HG03457 (cell line): ENCODE data around the gene GTF2F1.
A peak's percentile ranks its signal among the peaks of the same experiment; 100 is the strongest.
"Not testable (repeated sequence)": the region's sequence is repeated elsewhere in the genome, so short reads cannot be mapped to it uniquely, and the experiment has no call there.

Experiments used
- ATAC-seq: cut with Tn5 transposase; IDR thresholded peaks from one replicate; pipeline ENCODE4 v1.9.1; 2021; ENCODE audit warnings: moderate number of reproducible peaks; ENCODE audit not compliant: unreplicated experiment

Gene GTF2F1, protein sequence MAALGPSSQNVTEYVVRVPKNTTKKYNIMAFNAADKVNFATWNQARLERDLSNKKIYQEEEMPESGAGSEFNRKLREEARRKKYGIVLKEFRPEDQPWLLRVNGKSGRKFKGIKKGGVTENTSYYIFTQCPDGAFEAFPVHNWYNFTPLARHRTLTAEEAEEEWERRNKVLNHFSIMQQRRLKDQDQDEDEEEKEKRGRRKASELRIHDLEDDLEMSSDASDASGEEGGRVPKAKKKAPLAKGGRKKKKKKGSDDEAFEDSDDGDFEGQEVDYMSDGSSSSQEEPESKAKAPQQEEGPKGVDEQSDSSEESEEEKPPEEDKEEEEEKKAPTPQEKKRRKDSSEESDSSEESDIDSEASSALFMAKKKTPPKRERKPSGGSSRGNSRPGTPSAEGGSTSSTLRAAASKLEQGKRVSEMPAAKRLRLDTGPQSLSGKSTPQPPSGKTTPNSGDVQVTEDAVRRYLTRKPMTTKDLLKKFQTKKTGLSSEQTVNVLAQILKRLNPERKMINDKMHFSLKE

DNA sequence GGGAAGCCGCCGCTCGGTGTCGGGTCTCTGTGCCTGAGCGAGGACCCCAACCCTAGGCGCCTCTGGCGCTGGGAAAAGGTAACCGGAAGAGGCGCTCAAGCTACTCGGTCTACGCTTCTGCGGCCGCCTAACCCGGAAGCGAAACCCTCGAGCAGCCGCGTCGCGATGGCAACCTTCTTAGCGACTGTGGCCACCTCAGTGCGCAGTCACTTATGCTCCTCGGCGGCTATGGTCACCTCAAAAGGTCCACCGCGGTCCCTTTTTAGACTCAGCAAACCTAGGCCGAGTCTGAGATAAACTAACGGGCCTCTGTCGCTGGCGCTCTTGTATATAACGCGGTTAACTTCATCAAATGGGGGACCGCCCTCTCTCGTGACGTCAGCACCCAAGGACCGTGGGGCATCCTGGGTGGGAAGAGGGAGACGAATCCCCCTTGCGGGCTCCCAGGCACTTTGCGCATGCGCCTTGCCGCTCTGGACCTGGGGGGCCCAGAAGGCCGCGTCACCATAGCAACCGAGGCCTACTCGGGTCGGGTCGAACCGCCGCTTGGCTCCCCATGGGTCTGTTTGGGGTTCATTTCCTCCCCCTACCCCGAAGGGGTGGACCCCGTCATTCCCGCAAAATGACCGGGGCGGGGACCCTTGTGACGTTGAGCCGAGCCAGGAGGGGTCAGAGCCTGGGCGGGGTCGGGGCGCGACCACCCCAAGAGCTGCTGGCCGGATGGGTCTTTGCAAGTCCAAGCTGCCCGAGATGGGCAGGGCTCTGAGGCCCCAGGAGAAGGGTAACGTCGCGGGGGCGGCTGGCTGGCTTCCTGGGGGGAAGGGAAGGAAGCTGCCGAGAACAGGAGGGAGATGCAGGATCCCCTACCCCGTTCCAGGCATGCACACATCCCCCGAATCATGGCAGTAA lies at the start of gene GTF2F1:
GTF2F1 (minus strand) TSS at position 91 of the 909 bp plus-strand sequence. CDS start 169 bp downstream, outside the sequence.
- peak; percentile 56 for ATAC-seq

DNA sequence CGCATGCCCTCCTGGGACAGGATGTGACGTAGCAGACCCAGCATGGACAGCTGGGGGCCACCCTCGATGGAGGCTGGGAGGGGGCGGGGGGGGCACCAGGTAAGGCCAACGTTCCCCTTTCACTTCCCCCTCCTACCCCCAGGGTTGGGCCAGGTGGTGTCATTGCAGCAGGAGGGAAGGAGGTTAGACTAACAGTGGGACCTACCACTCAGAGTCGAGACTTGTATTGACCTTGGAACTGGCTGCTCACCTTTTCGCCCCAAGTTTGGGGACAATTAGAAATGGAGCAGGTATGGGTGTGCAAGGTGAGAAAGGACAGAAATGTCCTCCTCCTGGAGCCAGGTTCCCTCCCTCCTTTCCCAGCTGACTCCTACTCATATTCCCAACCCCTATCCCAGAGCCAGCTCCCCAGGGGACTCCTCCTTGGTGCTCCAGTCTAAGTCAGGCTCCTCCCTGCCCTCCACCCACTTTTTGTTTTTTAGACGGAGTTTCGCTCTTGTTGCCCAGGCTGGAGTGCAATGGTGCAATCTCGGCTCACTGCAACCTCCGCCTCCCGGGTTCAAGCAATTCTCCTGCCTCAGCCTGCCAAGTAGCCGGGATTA lies 49.2 kb upstream of the GTF2F1 start:
- no peak for ATAC-seq

DNA sequence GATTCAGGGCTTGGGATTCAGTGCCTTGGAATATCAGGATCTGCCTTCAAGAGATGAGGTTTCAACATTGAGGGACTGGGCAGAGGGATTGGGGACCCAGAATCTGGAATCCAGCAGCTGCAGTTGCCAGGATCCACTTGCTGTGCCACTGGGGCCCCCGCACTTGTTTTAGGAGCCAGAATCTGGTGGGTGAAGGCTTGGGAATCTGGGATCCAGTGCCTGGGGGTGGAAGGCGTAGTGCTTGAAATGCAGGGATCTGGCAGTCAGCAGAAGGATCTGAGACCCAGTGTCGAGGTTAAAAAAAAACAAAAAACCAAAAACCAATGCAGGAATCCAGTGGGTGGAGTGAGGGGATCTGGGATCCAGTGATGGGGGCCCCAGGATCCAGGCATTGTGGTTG lies 47.9 kb upstream of the GTF2F1 start:
- ATAC-seq: no peak

DNA sequence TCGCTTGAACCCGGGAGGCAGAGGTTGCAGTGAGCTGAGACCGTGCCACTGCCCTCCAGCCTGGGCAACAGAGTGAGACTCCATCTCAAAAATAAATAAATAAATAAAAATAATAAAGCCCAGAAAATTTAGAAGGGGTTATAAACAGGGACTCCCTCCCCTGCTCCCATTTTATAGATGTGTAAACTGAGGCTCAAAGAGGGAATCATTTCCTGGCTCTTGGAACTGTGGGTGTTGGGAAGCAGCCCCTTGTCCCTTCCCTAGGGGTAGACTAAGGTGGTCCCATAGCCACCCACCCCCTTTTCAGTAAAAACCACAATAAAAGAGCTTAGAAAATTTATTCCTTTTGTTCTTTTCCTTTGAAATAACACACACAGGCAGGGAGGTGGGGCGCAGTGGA lies 46.8 kb upstream of the GTF2F1 start:
- ATAC-seq: no peak

DNA sequence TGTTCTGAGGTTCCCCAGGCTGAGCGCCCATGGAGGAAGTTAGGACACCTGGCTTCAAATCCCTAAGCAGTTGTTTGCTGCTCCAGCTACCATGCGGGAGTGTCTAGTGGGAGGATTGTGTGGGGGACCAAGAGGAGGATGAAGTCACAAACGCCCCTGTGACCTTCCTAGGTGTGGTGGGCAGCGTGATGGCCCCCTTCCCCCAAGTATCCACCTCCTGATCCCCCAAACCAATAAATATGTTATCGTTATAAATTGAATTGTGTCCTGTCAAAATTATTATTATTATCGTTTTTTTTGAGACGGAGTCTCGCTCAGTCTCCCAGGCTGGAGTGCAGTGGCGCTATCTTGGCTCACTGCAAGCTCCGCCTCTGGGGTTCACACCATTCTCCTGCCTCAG lies 40.7 kb upstream of the GTF2F1 start, which contains the start of gene SLC25A41:
SLC25A41 (minus strand) TSS at position 101 of the 400 bp plus-strand sequence; CDS start at position 31, 70 bp downstream.
- ATAC-seq: no peak

DNA sequence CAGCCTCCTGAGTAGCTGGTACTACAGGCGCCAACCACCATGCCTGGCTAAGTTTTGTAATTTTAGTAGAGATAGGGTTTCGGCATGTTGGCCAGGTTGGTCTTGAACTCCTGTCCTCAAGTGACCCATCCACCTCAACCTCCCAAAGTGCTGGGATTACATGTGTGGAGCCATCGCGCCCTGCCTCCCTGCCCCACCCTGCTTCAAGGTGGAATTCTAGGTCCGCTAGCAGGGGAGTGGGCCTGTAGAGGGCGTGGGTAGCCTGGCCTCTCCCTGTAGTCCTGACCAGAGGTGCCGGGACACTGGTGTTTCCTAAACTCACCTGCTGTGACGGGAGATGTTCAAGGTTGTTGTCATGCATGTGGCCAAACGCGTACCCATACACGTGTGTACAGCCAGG lies 40.2 kb upstream of the GTF2F1 start:
- ATAC-seq: no peak

DNA sequence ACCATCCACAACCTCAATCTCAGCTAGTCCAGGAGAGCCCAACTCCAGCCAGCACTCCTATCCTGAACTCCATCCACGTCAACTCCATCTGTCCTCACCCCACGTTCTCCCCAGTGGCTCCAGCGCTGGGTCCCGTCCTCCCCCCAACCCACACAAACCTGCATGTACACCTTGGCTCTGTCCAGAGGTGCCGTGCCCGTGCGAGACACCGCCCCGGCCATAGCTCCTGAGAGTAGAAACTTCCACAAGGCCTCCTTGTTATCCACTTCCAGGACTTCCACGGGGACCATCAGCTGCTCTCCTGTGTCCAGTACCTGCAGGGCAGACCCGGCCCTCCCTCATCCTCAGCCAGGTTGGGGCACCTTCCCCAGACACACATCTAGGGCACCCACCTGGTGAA lies 38.9 kb upstream of the GTF2F1 start:
- no peak for ATAC-seq

DNA sequence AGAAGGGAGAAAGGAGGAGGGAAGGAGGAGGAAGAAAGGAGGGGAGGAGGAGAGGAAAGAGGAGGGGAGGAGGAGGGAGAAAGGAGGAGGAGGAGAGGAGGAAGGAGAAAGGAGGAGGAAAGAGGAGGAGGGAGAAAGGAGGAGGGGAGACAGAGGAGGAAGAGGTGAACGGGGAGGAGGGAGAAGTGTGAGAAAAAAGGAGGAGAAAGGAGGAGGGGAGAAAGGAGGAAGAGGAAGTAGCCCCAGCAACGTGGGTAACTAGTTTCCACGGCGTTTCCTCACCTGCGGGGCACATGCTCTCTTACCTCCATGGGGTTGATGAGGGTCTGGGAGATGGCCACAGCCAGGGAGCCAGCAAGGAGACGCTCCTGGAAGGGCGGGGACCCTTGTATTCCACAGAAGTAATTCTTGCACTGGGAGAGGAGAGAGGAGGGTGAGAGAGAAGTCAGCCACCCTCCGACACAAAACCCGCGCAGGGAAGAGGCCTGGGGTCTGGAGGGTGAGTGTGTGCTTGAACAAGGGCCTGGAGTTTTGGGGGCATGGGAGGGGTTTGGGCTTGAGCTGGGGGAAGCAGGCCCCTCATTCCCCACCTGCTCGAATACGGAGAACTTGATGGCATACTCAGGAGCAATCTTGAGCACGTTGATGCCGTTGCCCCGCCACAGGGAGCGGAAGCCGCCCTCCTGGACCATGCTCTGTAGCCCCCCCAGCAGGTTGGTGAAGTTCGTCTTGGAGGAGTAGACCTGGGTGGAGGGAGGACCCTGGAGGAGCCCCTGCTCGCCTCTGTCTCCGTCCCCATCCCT lies 36.7 kb upstream of the GTF2F1 start:
- ATAC-seq: no peak

DNA sequence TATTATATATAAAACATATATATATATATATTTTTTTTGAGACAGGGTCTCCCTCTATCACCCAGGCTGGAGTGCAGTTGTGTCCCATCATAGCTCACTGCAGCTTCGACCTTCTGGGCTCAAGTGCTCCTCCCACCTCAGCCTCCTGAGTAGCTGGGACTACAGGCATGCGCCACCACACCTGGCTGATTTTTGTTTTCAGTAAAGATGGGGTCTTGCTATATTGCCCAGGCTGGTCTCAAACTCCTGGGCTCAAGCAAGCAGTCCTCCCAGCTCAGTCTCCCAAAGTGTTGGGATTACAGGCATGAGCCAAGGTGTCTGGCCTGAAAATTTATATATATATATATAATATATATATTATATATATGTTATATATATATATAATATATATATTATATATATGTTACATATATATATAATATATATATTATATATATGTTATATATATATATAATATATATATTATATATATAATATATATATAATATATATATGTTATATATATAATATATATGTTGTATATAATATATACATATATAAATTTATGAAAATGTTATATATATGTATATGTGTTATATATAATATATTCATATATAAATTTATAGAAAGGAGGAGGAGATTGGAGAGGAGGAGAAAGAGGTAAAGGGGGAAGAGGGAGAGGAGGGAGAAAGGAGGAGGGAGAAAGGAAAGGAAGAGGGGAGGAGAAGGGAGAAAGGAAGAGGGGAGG lies 35.9 kb upstream of the GTF2F1 start:
- not testable (repeated sequence) for ATAC-seq

DNA sequence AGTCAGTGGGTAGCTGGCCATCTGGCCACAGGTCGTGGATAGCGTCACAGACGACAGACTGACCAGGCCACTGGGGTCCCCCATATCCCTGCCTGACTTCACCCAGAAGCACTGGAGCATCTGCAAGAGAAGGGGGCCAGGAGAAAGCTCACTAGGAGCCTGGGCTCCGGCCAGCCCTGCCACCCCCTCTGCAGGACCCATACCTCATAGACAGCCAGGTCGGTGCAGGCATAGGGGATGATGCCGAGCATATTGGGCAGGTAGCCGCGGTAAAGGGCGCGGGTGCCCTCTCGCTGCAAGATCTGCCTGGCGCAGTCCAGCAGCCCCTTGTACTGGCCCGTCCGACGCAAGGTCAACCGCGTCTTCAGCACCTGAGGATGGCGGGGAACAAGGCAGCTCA lies 34.2 kb upstream of the GTF2F1 start:
- no peak for ATAC-seq

DNA sequence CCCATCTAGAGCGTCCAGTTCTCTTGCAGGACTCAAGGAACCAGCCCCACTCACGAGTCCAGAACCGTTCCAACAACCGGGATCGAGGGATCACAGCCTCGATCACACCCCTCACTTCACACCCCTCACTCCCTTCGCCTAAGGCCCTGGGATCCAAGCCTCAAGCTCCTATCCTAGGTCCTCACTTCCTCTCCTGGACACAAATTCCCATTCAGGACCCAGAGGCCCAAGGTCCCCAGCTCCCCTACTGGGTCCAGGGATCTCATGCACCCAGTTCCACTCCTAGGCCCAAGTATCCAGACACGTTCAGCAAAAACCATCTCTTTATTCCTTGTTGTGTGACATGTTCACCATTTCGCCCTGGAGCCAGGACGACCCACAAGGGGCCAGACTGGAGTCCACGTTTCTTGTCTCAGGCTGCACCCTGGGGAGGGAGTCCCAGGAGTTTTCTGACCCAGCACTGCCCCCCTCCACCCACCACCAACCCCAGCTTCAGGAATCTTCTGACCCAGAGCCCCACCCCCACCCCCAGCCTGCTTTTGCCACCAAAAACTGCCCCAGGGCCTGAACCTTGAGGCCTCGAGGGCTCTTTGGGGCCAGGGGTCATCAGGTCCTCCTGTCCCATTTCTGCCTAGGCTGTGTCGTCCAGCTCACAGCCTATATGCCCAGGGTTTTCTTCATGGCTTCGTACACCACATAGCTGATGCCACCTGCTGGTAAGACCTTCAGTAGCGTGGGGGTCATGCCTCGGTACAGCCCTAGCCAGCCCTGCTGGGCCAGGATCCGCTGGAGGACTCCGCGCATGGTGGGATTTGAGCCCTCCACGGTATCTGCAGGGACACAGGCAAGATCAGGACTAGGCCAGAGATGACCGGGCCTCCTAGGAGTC lies 33.0 kb upstream of the GTF2F1 start:
- ATAC-seq: no peak

DNA sequence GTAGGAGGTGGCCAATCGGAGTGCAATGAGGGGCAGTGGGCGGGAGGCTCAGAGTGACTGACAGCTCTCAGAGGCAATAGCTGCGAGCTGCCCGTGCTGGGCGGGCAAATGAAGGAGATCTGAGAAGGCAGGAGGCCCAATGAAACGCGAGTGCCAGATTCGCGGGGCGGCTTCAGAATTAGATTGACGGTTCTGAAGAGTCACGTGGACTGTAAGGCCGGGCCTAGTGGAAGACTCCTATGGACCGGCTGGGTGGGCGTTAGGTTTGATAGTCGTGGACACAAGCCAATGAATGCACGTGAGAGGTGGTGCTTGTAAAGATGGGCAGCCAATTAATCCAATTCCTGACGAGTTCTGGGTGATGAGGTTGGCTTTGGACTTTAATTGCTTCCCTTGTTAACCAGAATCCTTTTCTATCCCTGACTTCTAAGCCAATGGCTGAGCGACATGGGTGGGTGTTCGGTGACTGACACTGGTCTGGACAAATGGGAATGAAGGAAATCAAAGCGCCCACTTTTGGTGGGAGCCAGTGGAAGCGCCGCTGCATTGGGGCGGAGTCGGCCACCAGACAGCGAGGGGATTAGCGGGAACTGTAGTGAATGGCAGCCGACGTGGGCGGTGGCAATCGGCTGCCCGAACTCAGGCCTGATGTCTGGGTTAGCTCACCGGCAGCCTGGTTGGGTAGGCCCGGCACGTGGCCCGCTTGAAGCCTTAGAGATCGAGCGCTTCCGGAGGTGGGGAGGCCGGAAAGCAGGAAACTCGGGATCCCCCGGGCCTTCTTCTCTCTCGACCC lies 32.2 kb upstream of the GTF2F1 start:
- ATAC-seq: peak; percentile 71

DNA sequence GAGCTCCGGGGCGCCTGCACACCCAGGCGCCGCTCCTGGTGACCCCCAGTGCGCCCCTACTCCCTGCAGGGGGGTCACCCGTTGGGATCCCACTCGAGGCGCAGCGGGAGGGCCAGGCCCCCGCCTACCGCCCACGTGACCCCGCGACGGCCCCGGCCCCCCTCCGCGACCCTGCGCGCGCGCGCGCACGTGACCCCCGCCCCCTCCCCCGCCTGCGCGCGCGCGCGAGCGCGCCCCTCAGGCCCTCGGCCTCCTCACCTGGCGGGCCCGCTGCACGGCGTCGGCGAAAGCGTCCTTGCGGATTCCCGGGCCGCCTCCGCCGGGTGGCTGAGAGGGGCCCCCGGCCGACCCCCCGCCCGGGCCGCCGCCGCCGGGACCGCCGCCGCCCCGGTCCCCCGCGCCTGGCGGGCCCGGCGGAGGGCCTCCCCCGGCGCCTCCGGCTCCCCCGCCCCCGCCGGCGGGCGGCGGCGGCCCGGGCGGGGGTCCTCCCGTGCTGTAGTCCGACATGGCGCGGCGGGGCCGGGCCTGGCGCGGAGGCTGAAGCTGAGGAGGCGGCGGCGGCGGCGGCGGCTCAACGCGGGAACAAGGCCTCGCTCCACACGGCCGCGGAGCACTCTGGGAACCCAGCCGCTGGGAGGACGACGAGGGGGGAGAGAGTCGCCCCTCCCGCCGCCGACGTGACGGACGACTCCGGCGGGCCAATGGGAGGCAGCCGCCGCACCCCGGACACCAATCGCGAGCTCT lies 31.4 kb upstream of the GTF2F1 start, which contains the start of gene KHSRP:
KHSRP (minus strand) TSS at position 617 of the 744 bp plus-strand sequence; CDS start at position 507, 110 bp downstream.
- ATAC-seq: no peak

DNA sequence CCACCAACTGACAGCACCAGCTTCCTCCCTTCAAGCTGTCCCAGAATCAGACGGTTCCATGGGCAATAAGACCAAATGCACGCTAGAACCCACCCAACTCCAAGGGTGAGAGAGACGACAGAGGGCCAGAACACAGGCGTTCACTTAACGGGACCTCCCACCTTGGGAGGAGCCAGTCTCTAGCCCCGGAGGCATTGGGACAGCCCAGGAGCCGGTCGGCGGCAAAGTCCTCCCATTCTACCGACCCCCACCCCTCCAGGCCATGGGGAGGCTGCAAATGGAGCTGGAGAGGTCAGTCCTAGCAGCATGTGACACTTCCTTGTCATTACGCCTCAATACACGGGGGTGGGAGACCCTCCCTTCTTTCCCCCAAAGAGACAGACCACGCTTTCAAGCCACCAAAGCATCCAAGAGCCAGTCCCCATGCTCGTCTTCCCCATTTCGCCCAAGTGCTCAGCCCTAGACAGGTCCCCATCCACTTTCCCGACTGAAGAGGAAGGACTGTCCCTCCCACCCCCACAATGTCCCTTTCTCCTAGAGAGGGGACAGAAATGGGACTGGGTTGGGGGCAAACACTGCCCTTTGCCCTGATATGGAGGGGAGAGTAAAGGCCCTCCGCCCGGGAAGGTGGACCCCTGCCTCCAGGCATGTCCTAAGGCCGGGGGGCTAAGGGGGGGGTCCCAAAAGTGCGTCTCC lies 30.7 kb upstream of the GTF2F1 start:
- no peak for ATAC-seq

DNA sequence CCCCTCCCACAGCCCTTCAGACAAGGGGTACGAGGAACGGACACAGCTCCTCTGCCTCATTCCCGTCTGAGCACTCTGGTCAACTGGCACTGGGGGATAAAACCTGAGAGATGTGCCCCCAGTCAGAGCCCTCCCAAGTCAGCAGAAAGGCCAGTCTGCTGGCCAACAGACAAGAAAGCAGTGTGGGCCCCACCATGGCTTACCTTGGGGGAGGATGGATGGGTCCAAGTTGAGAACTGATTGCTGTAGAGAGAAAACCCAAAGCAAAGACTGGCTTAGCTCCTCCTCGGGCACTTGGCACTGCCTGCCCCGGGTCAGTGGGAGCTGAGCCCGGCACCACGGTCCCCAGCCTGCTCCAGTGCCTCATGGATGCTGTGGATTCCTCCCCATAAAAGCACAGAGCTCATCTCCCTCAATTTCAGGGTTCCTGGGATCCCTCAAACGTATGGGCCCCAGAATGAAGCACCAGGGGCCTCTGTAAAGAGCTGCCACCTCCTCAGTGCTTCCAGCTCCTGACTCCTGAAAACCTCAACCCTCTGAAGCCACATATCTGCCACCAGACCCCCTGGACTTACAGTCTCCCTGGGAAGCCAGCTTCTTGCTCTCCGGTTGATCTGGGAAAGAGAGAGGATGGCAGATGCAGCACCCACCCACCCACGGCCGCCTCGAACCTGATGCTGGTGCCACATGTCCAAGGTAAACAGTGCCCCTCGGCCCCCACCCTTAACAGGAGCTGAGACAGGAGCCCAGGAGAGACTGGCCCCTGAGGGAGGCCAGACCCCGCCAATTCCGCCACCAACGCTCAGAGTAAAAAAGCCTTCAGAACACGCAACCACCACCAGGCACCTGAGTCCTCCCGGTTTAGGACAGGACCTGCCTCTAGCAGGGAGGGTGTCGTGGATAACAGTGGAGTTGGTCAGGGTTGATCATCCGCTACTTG lies 28.4 kb upstream of the GTF2F1 start:
- ATAC-seq: no peak
